MM.1S (cell line): ENCODE data around the gene TSPAN12.

Experiments
- EZH2phosphoT487 ChIP-seq: fragments of 300-600 bp; sonication (generic); IDR thresholded peaks from 2 replicates; pipeline ENCODE4 v1.6.1; 2018; ENCODE audit warnings: antibody characterized with exemption, low read length
- TF ChIP-seq, protein P1 (sequence below): fragments of 300-600 bp; sonication (generic); IDR thresholded peaks from 2 replicates; pipeline ENCODE4 v1.5.1; 2016; ENCODE audit warnings: antibody characterized with exemption, low read length, mixed read lengths

DNA sequence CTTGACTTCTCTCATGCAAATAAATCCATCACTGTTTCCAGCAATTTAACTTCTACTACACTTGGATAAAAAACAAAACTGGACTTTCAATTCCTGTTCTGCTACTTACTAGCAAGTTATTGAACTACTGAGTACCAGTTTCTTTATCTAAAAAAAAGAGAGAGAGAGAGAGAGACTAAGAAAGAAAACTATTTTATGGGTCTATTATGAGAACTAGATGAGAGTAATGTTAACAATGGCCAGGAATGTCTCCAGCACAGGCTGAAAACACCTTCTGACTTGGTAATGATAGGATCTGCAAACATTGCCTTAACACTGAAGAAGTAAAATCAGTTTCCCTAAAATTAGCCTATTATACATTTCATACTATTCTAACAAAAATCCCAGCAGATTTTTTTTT, 5.2 kb downstream of the TSPAN12 start:
- TF ChIP-seq, protein P1, sequence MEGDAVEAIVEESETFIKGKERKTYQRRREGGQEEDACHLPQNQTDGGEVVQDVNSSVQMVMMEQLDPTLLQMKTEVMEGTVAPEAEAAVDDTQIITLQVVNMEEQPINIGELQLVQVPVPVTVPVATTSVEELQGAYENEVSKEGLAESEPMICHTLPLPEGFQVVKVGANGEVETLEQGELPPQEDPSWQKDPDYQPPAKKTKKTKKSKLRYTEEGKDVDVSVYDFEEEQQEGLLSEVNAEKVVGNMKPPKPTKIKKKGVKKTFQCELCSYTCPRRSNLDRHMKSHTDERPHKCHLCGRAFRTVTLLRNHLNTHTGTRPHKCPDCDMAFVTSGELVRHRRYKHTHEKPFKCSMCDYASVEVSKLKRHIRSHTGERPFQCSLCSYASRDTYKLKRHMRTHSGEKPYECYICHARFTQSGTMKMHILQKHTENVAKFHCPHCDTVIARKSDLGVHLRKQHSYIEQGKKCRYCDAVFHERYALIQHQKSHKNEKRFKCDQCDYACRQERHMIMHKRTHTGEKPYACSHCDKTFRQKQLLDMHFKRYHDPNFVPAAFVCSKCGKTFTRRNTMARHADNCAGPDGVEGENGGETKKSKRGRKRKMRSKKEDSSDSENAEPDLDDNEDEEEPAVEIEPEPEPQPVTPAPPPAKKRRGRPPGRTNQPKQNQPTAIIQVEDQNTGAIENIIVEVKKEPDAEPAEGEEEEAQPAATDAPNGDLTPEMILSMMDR = no peak
- no peak for TF ChIP-seq EZH2phosphoT487
